ENCODE measurements around the gene LIMS3.
"Not testable (repeated sequence)": the region's sequence is repeated elsewhere in the genome, so short reads cannot be mapped to it uniquely, and the experiment has no call there.

DNA sequence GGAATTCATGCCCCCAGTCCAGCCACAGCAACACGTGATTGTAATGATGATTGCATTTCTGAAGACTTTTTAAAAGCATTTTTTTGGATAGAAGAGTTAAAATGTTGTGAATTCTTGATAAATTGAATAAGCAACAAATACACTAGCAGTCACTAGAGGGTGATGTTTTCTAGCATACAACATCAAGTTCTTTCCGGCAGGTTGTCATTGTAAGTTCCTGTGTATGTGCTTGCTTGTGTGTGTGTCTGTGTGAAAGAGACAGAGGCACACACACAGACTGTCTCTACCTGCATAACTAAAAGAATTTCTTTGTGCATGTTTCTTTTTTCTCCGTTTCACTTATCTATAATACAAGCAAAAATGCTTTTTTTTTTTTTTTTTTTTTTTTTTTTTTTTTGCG is 8.6 kb upstream of the LIMS3 start:
- TF ChIP-seq ZC3H10 (CRISPR knock-in tag; IDR thresholded peaks at IDR 0.05); ARNTL (CRISPR knock-in tag; IDR thresholded peaks at IDR 0.05; ENCODE audit: borderline replicate concordance, low read depth); PPARA (CRISPR knock-in tag; IDR thresholded peaks at IDR 0.05; ENCODE audit: borderline replicate concordance); BACH2 (CRISPR knock-in tag; IDR thresholded peaks at IDR 0.05; ENCODE audit: borderline replicate concordance); ZNF70 (CRISPR knock-in tag; IDR thresholded peaks at IDR 0.05): not testable (repeated sequence)
- TF ChIP-seq, protein P1, sequence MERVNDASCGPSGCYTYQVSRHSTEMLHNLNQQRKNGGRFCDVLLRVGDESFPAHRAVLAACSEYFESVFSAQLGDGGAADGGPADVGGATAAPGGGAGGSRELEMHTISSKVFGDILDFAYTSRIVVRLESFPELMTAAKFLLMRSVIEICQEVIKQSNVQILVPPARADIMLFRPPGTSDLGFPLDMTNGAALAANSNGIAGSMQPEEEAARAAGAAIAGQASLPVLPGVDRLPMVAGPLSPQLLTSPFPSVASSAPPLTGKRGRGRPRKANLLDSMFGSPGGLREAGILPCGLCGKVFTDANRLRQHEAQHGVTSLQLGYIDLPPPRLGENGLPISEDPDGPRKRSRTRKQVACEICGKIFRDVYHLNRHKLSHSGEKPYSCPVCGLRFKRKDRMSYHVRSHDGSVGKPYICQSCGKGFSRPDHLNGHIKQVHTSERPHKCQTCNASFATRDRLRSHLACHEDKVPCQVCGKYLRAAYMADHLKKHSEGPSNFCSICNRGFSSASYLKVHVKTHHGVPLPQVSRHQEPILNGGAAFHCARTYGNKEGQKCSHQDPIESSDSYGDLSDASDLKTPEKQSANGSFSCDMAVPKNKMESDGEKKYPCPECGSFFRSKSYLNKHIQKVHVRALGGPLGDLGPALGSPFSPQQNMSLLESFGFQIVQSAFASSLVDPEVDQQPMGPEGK (CRISPR knock-in tag; IDR thresholded peaks at IDR 0.05; ENCODE audit: borderline replicate concordance) = not testable (repeated sequence)

All from SK-N-SH treated with all-trans-retinoic acid at 6 μM for 48 hours (cell line).